ENCODE data around the gene HDAC3. TPM values are rescaled to one million over a fixed set of nuclear protein-coding genes. Genes with fewer than 3 reads are reported as not detected.

HDAC3 gene
- total and polyA plus RNA-seq, 2 donors (not counting 1 experiment from before 2014, with no cell fraction given), result 85.5 to 94.0 TPM

- Histone ChIP-seq H3K4me3 (ENCODE audit: control extremely low read depth in 1 of 5, extremely low read depth in 1 of 5, insufficient read depth in 1 of 5, low read depth in 2 of 5, low read length in 4 of 5) (peak within 1 kb of the TSS; percentile 53 to 84 (median 70)), H3K9ac (ENCODE audit: low read length) (peak within 1 kb of the TSS; percentile 75), H3K4me2 (replicated peaks; ENCODE audit: low read depth, low read length, poor library complexity, severe bottlenecking) (peak within 1 kb of the TSS; percentile 87), H3K9me3 (ENCODE audit: control extremely low read depth in 1 of 3, control insufficient read depth in 2 of 3, insufficient read depth in 1 of 3, low read length in 2 of 3) (no peaks in the 10 kb centered on the region), H4K20me1 (ENCODE audit: control insufficient read depth, insufficient read depth, low read length, poor library complexity, severe bottlenecking) (no peaks in the 10 kb centered on the region), H3K27ac (ENCODE audit: low read length in 2 of 2) (peak within 1 kb of the TSS; percentile 60 to 82), H2AFZ (ENCODE audit: insufficient read depth, low read depth, low read length, poor library complexity, severe bottlenecking) (peak within 1 kb of the TSS; percentile 97), H3K27me3 (replicated peaks in 1 of 4; ENCODE audit: control extremely low read depth in 1 of 4, control insufficient read depth in 3 of 4, insufficient read depth in 4 of 4, low read length in 3 of 4) (peaks cover 0 to 8% (median 0%) of the 10 kb centered on the region in 4 experiments), H3K36me3 (replicated peaks in 1 of 2; ENCODE audit: control extremely low read depth in 1 of 2, control insufficient read depth in 1 of 2, extremely low read depth in 1 of 2, insufficient read depth in 2 of 2, low read length in 1 of 2) (peaks cover 7 to 17% of the 10 kb centered on the region in 2 experiments), H3K4me1 (ENCODE audit: control insufficient read depth in 2 of 2, insufficient read depth in 2 of 2, low read length in 2 of 2) (peaks cover 14 to 22% of the 10 kb centered on the region in 2 donors), H3K79me2 (ENCODE audit: control insufficient read depth, insufficient read depth, low read length) (peaks cover 8% of the 10 kb centered on the region)
- intact Hi-C loops (cut with micrococcal nuclease), result loop anchor here (1.0 to 10.0 kb wide), 6 partner anchors 15 to 454 kb away; partner anchors contain the start of genes HDAC3, NDFIP1, RELL2 and RNF14
- peak within 1 kb of the TSS; percentile 99 for H3K4me3 Mint-ChIP-seq
- ATAC-seq (ENCODE audit: low read depth) (peak; percentile 100), DNase-seq (peak; percentile 89)
- CTCF ChIA-PET, result interaction anchor here (0.7 to 3.0 kb wide), 11 partner anchors 14 to 331 kb away, joined by 3 to 22 read pairs (median 5); partner anchors contain the start of genes DIAPH1, HDAC3, RELL2 and RNF14
- TF ChIP-seq CTCF (IDR thresholded peaks at IDR 0.05) (no peak), EZH2 (IDR thresholded peaks at IDR 0.05; ENCODE audit: borderline replicate concordance, insufficient read depth, low read depth, low read length, poor library complexity, severe bottlenecking) (no peak)
- POLR2A ChIA-PET, result interaction anchor here (0.6 to 1.7 kb wide), 10 partner anchors 11 to 492 kb away, joined by 3 to 22 read pairs (median 4); partner anchors contain the start of genes ARAP3, DIAPH1, HDAC3 and RELL2
- peaks cover 7% of the 10 kb centered on the region for H3K27me3 Mint-ChIP-seq
- H3K27ac Mint-ChIP-seq, result peak within 1 kb of the TSS; percentile 98
- H3K9me3 Mint-ChIP-seq (ENCODE audit: insufficient read depth), result no peaks in the 10 kb centered on the region
- WGBS (ENCODE audit: insufficient coverage), result 5% methylated on average over 46 of the region's 50 CpGs
- peaks cover 34% of the 10 kb centered on the region for H3K4me1 Mint-ChIP-seq
Observed at GRCh38 chr5:141650851-141651727, 14.4 kb upstream of the HDAC3 start, which contains the start of gene FCHSD1. FCHSD1 (minus strand) TSS chr5:141651418; CDS start chr5:141651368, 50 bp downstream.

Measured in B cell (primary cell).